Thymus (tissue), 11 donors: ENCODE data around the gene CABLES1. TPM values are rescaled to one million over a fixed set of nuclear protein-coding genes. Genes with fewer than 3 reads are reported as not detected.

Source experiments
- DNase-seq, 9 donors: peaks; one replicate each; pipeline ENCODE4 v3.0.0-alpha.2; 2013; ENCODE audit warnings: low spot score in 9 of 9, low read depth in 6 of 9, missing footprints in 1 of 9
- H3K27ac ChIP-seq, 2 donors: one replicate each; pipeline ENCODE4 v1.5.1; 2013; ENCODE audit warnings: control low read depth in 1 of 2, low read depth in 1 of 2, low read length in 1 of 2, mild to moderate bottlenecking in 1 of 2, moderate library complexity in 1 of 2
- H3K27me3 ChIP-seq, 2 donors: one replicate each; pipeline ENCODE4 v1.5.1; 2013; ENCODE audit warnings: low read length in 1 of 2; ENCODE audit not compliant: control insufficient read depth in 2 of 2, insufficient read depth in 1 of 2
- H3K36me3 ChIP-seq, 2 donors: one replicate each; pipeline ENCODE4 v1.5.1; 2013; ENCODE audit warnings: low read length in 1 of 2, mild to moderate bottlenecking in 1 of 2, moderate library complexity in 1 of 2; ENCODE audit not compliant: control insufficient read depth in 2 of 2, insufficient read depth in 2 of 2
- H3K4me1 ChIP-seq, 2 donors: one replicate each; pipeline ENCODE4 v1.5.1; 2013; ENCODE audit warnings: low read length in 2 of 2; ENCODE audit not compliant: control insufficient read depth in 2 of 2, insufficient read depth in 2 of 2
- H3K4me3 ChIP-seq, 2 donors: one replicate each; pipeline ENCODE4 v1.5.1; 2013; ENCODE audit warnings: low read length in 2 of 2, control low read depth in 1 of 2, mild to moderate bottlenecking in 1 of 2
- H3K9me3 ChIP-seq, 2 donors: one replicate each; pipeline ENCODE4 v1.5.1; 2013; ENCODE audit warnings: low read length in 1 of 2, mild to moderate bottlenecking in 1 of 2; ENCODE audit not compliant: control insufficient read depth in 2 of 2, insufficient read depth in 1 of 2
- WGBS: extraction: QIAGEN DNeasy Blood & Tissue Kit; methylation state at CpG from one replicate; pipeline ENCODE4 v1.1.7; 2013; 5-methylcytosine and 5-hydroxymethylcytosine counted together
- polyA plus RNA-seq: library from polyadenylated mRNA; stranded (reverse); fragments of 200-250 nt; gene quantifications from one replicate; pipeline ENCODE4 v1.2.3, GENCODE V29; 2013
- total RNA-seq: library from RNA; stranded (reverse); fragments of 120-200 nt; gene quantifications from one replicate; pipeline ENCODE4 v1.2.4, GENCODE V29; 2013
- donor health status: healthy.

Gene CABLES1
- total and polyA plus RNA-seq, 2 donors = 5.1 to 6.7 TPM

- H3K27me3 ChIP-seq = no peaks in the 10 kb centered on the region
- H3K4me1 ChIP-seq = no peaks in the 10 kb centered on the region
- DNase-seq = no peak
- H3K9me3 ChIP-seq = no peaks in the 10 kb centered on the region
- no peaks in the 10 kb centered on the region for H3K36me3 ChIP-seq
- H3K27ac ChIP-seq = no peak overlapping the region
- 96% methylated on average over 7 of the region's 7 CpGs for WGBS
- no peak overlapping the region for H3K4me3 ChIP-seq
Observed at GRCh38 chr18:23166891-23167541, 31.7 kb downstream of the CABLES1 start.

GRCh38 chr18:23169673-23170044, 34.4 kb downstream of the CABLES1 start:
- 87% methylated on average over 7 of the region's 7 CpGs for WGBS
- Histone ChIP-seq H3K4me3 (no peak overlapping the region), H3K27me3 (no peaks in the 10 kb centered on the region), H3K27ac (no peak overlapping the region), H3K9me3 (no peaks in the 10 kb centered on the region), H3K4me1 (no peaks in the 10 kb centered on the region), H3K36me3 (no peaks in the 10 kb centered on the region)
- no peak for DNase-seq

- 97% methylated on average over 7 of the region's 7 CpGs for WGBS
Observed at GRCh38 chr18:23170137-23170536, 34.9 kb downstream of the CABLES1 start.

GRCh38 chr18:23171581-23172156, 36.4 kb downstream of the CABLES1 start:
- no peaks in the 10 kb centered on the region for H3K27me3 ChIP-seq
- H3K36me3 ChIP-seq = no peaks in the 10 kb centered on the region
- WGBS = 96% methylated on average over 9 of the region's 9 CpGs
- no peak for DNase-seq
- no peaks in the 10 kb centered on the region for H3K4me1 ChIP-seq
- no peaks in the 10 kb centered on the region for H3K9me3 ChIP-seq
- H3K4me3 ChIP-seq = no peak overlapping the region
- H3K27ac ChIP-seq = no peak overlapping the region

More at GRCh38 chr18:23170137-23170536, 34.9 kb downstream of the CABLES1 start:
- DNase-seq = no peak
- Histone ChIP-seq H3K4me3 (no peak overlapping the region), H3K9me3 (no peaks in the 10 kb centered on the region), H3K4me1 (no peaks in the 10 kb centered on the region), H3K27ac (no peak overlapping the region), H3K27me3 (no peaks in the 10 kb centered on the region), H3K36me3 (no peaks in the 10 kb centered on the region)

DNA sequence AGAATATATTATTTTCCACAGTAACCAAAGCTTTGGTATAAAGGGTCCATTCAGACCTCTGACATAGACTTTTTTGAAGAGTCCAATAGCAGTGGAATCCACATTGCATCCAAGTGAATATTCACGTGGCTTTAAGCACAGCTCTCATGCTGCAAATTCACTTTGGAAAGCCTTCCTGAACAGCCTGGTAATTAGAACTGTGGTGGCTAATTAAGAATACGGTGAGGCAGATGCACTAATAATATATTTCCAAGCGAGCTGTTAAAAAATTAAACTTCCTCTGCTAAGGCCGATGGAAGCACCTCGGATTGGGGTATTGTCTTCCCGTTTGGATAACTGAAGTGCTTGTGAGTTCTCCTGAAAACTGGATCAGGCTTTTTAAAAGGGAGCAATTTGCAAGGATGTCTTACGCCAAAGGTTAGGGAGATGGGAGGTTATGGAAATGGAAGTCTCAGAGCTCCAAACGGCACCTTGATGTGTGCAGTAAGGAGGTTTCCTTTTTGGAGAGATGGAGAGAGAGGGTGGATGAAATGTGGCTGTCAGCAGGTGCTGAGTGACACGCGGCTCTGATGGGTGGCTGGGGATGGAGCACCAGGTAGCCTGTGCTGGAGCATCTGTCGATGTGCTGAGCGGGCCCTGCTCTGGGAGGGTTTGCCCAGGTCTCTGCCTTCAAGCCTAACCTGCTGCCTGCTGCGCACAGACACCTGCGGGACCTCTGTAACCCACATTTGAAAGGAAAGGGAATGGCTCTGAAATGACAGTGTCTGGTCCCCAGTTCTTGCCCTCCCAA, 37.5 kb downstream of the CABLES1 start:
- no peaks in the 10 kb centered on the region for H3K36me3 ChIP-seq
- H3K4me3 ChIP-seq = no peak overlapping the region
- no peak overlapping the region for H3K27ac ChIP-seq
- H3K9me3 ChIP-seq = no peaks in the 10 kb centered on the region
- DNase-seq = no peak
- 96% methylated on average over 14 of the region's 14 CpGs for WGBS
- H3K4me1 ChIP-seq = no peaks in the 10 kb centered on the region
- no peaks in the 10 kb centered on the region for H3K27me3 ChIP-seq

DNA sequence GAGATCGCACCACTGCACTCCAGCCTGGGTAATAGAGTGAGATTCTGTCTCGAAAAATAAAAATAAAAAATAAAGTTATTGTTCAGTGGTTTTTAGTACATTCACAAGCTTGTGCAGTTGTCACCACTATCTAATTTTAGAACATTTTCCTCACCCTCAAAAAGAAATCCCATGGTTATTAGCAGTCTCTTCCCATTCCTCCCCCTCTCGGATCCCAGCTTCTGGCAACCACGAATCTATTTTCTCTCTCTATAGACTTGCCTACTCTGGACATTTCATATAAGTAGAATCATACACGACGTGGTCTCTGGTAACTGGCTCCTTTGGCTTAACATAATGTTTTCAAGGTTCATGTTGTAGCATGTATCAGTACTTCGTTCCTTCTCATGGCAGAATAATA, 38.6 kb downstream of the CABLES1 start:
- Histone ChIP-seq H3K27me3 (no peaks in the 10 kb centered on the region), H3K27ac (no peak overlapping the region)
- 97% methylated on average over 7 of the region's 7 CpGs for WGBS

DNA sequence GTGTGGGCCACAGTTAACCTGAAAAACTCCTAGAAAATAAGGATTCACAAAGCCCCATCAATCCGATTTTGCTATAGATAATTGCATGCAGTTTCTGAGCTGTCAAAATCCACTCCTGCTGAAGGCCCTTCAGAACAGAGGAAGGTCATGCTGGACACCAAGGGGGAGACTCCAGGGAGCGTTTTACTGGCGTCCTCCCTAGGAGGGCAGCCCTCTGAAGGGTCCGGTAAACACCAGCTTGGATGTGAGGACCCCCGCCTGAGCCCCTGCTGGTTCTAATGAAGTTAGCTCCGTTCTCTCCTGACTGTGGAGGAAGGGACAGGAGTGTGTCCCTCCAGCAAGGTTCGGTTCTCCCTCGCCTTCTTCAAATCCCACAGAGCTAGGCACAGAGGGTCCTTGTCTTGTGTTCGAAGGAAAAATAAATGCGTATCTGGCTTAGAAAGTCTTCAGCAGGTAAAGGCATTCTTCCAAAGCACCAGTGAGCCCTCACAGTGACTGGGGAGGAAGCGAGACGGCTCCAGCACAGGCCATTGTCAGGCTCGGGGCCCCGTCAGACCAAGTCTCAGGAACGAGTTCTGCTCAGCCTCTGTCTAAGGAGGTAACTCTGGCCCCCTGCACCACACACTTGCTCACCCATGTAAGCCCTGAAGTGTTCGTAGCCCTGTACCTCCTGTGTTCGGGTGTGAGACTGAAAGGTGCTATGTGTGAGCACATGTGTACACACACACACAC, 41.6 kb downstream of the CABLES1 start:
- no peak for DNase-seq
- Histone ChIP-seq H3K27me3 (no peaks in the 10 kb centered on the region), H3K4me1 (no peaks in the 10 kb centered on the region), H3K4me3 (no peak overlapping the region), H3K9me3 (no peaks in the 10 kb centered on the region), H3K36me3 (no peaks in the 10 kb centered on the region), H3K27ac (no peak overlapping the region)
- WGBS = 96% methylated on average over 17 of the region's 17 CpGs

More for the DNA sequence above, 38.6 kb downstream of the CABLES1 start:
- H3K9me3 ChIP-seq = no peaks in the 10 kb centered on the region
- H3K36me3 ChIP-seq = no peaks in the 10 kb centered on the region
- no peaks in the 10 kb centered on the region for H3K4me1 ChIP-seq
- DNase-seq = no peak
- H3K4me3 ChIP-seq = no peak overlapping the region

GRCh38 chr18:23177433-23178072, 42.3 kb downstream of the CABLES1 start:
- Histone ChIP-seq H3K36me3 (no peaks in the 10 kb centered on the region), H3K27ac (no peak overlapping the region), H3K4me3 (no peak overlapping the region), H3K4me1 (no peaks in the 10 kb centered on the region), H3K27me3 (no peaks in the 10 kb centered on the region), H3K9me3 (no peaks in the 10 kb centered on the region)
- WGBS = 92% methylated on average over 13 of the region's 13 CpGs
- no peak for DNase-seq
